Measurements from ENCODE around the gene CYP26C1.

CYP26C1 gene

GRCh38 chr10:93064874-93065660 is 4.5 kb downstream of the CYP26C1 start:
- no peak for DNase-seq

- no peak for DNase-seq
These were observed 5.3 kb downstream of the CYP26C1 start for GRCh38 chr10:93065675-93066543.

- no peak for DNase-seq
These were observed 5.9 kb downstream of the CYP26C1 start for GRCh38 chr10:93066544-93066913.

GRCh38 chr10:93067443-93068365 is 7.1 kb downstream of the CYP26C1 start:
- no peak for DNase-seq

GRCh38 chr10:93068411-93069244 is 8.0 kb downstream of the CYP26C1 start:
- peak in 1 of 4 experiments; percentile 23 for DNase-seq

GRCh38 chr10:93069245-93069561 is 8.6 kb downstream of the CYP26C1 start:
- DNase-seq: no peak

GRCh38 chr10:93070378-93071176 is 10.0 kb downstream of the CYP26C1 start:
- no peak for DNase-seq

GRCh38 chr10:93071177-93071472 is 10.5 kb downstream of the CYP26C1 start:
- no peak for DNase-seq

- peak; percentile 15 to 53 (median 20) for DNase-seq
These were observed 11.2 kb downstream of the CYP26C1 start for GRCh38 chr10:93071674-93072224.

GRCh38 chr10:93072225-93072712 is 11.7 kb downstream of the CYP26C1 start:
- no peak for DNase-seq

GRCh38 chr10:93072713-93073538 is 12.3 kb downstream of the CYP26C1 start:
- no peak for DNase-seq

GRCh38 chr10:93073539-93074146 is 13.0 kb downstream of the CYP26C1 start, which contains the start of gene CYP26A1:
CYP26A1 (plus strand) TSS chr10:93073893; CDS start chr10:93073935, 42 bp downstream.
- no peak for DNase-seq

GRCh38 chr10:93074147-93074596 is 13.6 kb downstream of the CYP26C1 start:
- DNase-seq: peak in 1 of 4 experiments; percentile 13

- no peak for DNase-seq
These were observed 14.2 kb downstream of the CYP26C1 start for GRCh38 chr10:93074597-93075368.

GRCh38 chr10:93075369-93076221 is 15.0 kb downstream of the CYP26C1 start:
- no peak for DNase-seq

- no peak for DNase-seq
These were observed 16.3 kb downstream of the CYP26C1 start for GRCh38 chr10:93076871-93077270.

- no peak for DNase-seq
These were observed 17.3 kb downstream of the CYP26C1 start for GRCh38 chr10:93077860-93078337.

All from suppressor macrophage (primary cell).